K562 (cell line): ENCODE results near the gene GRWD1. TPM values are rescaled to one million over a fixed set of nuclear protein-coding genes. Genes with fewer than 3 reads are reported as not detected.

Source experiments
- CREB1 ChIP-seq, 2 experiments: sonication (generic) in 1 of 2; formaldehyde crosslinking in 1 of 2; IDR thresholded peaks; 2 replicates each; pipeline versions ENCODE4 v1.6.1 to v1.8.0; 2012 to 2022; ENCODE audit warnings: inconsistent platforms in 1 of 2, mild to moderate bottlenecking in 1 of 2, missing genetic modification reagents in 1 of 2, moderate library complexity in 1 of 2
- ETV6 ChIP-seq, 3 experiments: fragments of 150-350 bp in 1 of 3; sonication (generic) in 1 of 3; formaldehyde crosslinking in 1 of 3; IDR thresholded peaks; 2 replicates each; pipeline versions ENCODE4 v1.6.1 to v1.8.0; 2014 to 2022; ENCODE audit warnings: borderline replicate concordance in 2 of 3, low read depth in 2 of 3, antibody characterized with exemption in 1 of 3, low read length in 1 of 3, mild to moderate bottlenecking in 1 of 3, missing genetic modification reagents in 1 of 3
- HDAC3 ChIP-seq: fragments of 450-650 bp; IDR thresholded peaks from 2 replicates; pipeline ENCODE4 v1.6.1; 2018; ENCODE audit warnings: borderline replicate concordance, mild to moderate bottlenecking, moderate library complexity; ENCODE audit not compliant: partially characterized antibody
- HNRNPLL ChIP-seq: fragments of 200-400 bp; formaldehyde crosslinking; IDR thresholded peaks from 2 replicates; pipeline ENCODE4 v1.6.1; 2017; ENCODE audit warnings: low read length, low read depth, mild to moderate bottlenecking; ENCODE audit not compliant: poor library complexity, severe bottlenecking
- MTF1 ChIP-seq: fragments of 250-450 bp; sonication (Bioruptor Pico); IDR thresholded peaks from 2 replicates; pipeline ENCODE4 v1.9.0; 2021; ENCODE audit warnings: moderate library complexity, mild to moderate bottlenecking, inconsistent platforms, borderline replicate concordance
- MYC ChIP-seq, 2 experiments: fragments of 250-450 bp in 1 of 2; sonication (Bioruptor Pico) in 1 of 2; IDR thresholded peaks; 2 replicates each; pipeline versions ENCODE4 v1.5.1 to v1.6.1; 2012 to 2021; ENCODE audit warnings: low read depth in 2 of 2, borderline replicate concordance in 1 of 2, improper control_type of control experiment in 1 of 2, low read length in 1 of 2, mild to moderate bottlenecking in 1 of 2, moderate library complexity in 1 of 2
- NR4A1 ChIP-seq, 2 experiments: fragments of 250-450 bp in 1 of 2; fragments of 450-650 bp in 1 of 2; sonication (Bioruptor Pico) in 1 of 2; IDR thresholded peaks; 2 replicates each; pipeline versions ENCODE4 v1.4.0 to v1.6.1; 2016 to 2020; ENCODE audit warnings: mild to moderate bottlenecking in 2 of 2, missing compliant biosample characterization in 1 of 2, missing genetic modification characterization in 1 of 2, moderate library complexity in 1 of 2
- PML ChIP-seq: IDR thresholded peaks from 2 replicates; pipeline ENCODE4 v1.6.1; 2012; ENCODE audit warnings: low read length, inconsistent platforms
- SMC3 ChIP-seq: conservative IDR thresholded peaks from 2 replicates; pipeline ENCODE4 v1.6.1; 2011; ENCODE audit warnings: low read depth, low read length, improper control_type of control experiment; ENCODE audit not compliant: insufficient read depth
- TARDBP ChIP-seq: fragments of 450-650 bp; IDR thresholded peaks from 2 replicates; pipeline ENCODE4 v1.6.1; 2016
- ZNF24 ChIP-seq: fragments of 450-650 bp; IDR thresholded peaks from 2 replicates; pipeline ENCODE4 v1.6.1; 2016
- ZNF316 ChIP-seq: fragments of 450-650 bp; IDR thresholded peaks from 2 replicates; pipeline ENCODE4 v1.6.1; 2016
- ZNF586 ChIP-seq: fragments of 450-650 bp; formaldehyde crosslinking; conservative IDR thresholded peaks from 2 replicates; pipeline ENCODE4 v1.4.0; 2020; ENCODE audit warnings: mild to moderate bottlenecking, moderate library complexity
- ZNF76 ChIP-seq: fragments of 250-450 bp; sonication (Bioruptor Pico); IDR thresholded peaks from 2 replicates; pipeline ENCODE4 v1.4.0; 2020; ENCODE audit warnings: mild to moderate bottlenecking, moderate library complexity, borderline replicate concordance
- polyA plus RNA-seq, 8 experiments: library from polyadenylated mRNA; depleted of rRNA in 4 of 8; stranded (reverse) in 5 of 8; unstranded in 3 of 8; fragments of >200 nt; fragmentation: Nextera tagmentation in 2 of 8; fragmentation: Illumina TruSeq in 1 of 8; extraction: Ambion mirVana in 2 of 8; extraction: Trizol in 1 of 8; gene quantifications; 2 replicates each; pipeline versions ENCODE4 v1.2.1 to v1.2.3, GENCODE V29; 2011 to 2014; ENCODE audit warnings: inconsistent platforms in 1 of 8, missing spikeins in 1 of 8
- total RNA-seq, 7 experiments: library from RNA; depleted of rRNA in 6 of 7; stranded (reverse); fragments of >200 nt in 6 of 7; fragmentation: Illumina TruSeq in 2 of 7; extraction: Trizol in 2 of 7; gene quantifications; 2 replicates each; pipeline versions ENCODE4 v1.2.1 to v1.2.3, GENCODE V29; 2011 to 2021; ENCODE audit warnings: low replicate concordance in 1 of 7
- TF ChIP-seq, protein P1 (sequence below): fragments of 250-450 bp; sonication (Bioruptor Pico); IDR thresholded peaks from 2 replicates; pipeline ENCODE4 v1.5.0; 2021; ENCODE audit warnings: mild to moderate bottlenecking, moderate library complexity
- TF ChIP-seq, protein P2 (sequence below): fragments of 250-450 bp; sonication (Bioruptor Pico); IDR thresholded peaks from 2 replicates; pipeline ENCODE4 v1.9.0; 2021; ENCODE audit warnings: mild to moderate bottlenecking
- TF ChIP-seq, protein P3 (sequence below): sonication (generic); formaldehyde crosslinking; IDR thresholded peaks from 2 replicates; pipeline ENCODE4 v1.8.1; 2023; ENCODE audit warnings: mild to moderate bottlenecking, missing genetic modification reagents, moderate library complexity
- TF ChIP-seq, protein P4 (sequence below): fragments of 450-650 bp; formaldehyde crosslinking; IDR thresholded peaks from 2 replicates; pipeline ENCODE4 v1.4.0; 2022; ENCODE audit warnings: missing genetic modification characterization
- TF ChIP-seq, protein P5 (sequence below): fragments of 450-650 bp; IDR thresholded peaks from 2 replicates; pipeline ENCODE4 v1.6.1; 2018; ENCODE audit warnings: mild to moderate bottlenecking, low read depth; ENCODE audit not compliant: partially characterized antibody

GRWD1 gene
- total and polyA plus RNA-seq, 9 of the 15 experiments (the other 6 are each of a cell fraction or from before 2014, with no cell fraction given) = 1.5 to 87.2 (median 24.5) TPM

DNA sequence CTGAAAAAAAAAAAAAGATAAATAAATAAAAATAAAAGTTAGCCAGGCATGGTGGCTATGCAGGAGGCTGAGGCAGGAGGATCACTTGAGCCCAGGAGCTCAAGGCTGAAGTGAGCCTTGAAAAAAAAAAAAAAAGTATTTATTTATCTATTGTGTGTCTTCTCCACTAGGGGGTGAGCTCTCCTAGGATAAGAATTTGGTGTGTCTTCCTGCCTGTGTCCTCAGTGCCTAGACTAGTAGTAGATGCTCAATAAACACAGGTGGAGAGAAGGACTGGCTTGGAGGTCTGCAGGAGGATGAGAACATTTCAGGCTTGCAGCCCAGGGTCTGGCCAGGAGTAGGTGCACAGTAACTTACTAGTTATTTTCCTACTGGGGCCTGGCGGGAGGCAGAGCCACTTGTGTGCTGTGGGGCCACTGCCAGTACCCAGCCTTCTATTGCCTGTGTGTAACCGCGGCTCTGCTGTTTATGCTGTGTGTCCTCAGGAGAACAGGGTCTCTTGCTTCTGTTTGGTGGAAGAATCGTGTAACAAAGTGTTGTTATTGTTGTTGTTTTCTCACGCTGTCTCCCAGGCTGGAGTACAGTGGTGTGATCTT lies 60.5 kb downstream of the GRWD1 start (continued):
- TF ChIP-seq, protein P1, sequence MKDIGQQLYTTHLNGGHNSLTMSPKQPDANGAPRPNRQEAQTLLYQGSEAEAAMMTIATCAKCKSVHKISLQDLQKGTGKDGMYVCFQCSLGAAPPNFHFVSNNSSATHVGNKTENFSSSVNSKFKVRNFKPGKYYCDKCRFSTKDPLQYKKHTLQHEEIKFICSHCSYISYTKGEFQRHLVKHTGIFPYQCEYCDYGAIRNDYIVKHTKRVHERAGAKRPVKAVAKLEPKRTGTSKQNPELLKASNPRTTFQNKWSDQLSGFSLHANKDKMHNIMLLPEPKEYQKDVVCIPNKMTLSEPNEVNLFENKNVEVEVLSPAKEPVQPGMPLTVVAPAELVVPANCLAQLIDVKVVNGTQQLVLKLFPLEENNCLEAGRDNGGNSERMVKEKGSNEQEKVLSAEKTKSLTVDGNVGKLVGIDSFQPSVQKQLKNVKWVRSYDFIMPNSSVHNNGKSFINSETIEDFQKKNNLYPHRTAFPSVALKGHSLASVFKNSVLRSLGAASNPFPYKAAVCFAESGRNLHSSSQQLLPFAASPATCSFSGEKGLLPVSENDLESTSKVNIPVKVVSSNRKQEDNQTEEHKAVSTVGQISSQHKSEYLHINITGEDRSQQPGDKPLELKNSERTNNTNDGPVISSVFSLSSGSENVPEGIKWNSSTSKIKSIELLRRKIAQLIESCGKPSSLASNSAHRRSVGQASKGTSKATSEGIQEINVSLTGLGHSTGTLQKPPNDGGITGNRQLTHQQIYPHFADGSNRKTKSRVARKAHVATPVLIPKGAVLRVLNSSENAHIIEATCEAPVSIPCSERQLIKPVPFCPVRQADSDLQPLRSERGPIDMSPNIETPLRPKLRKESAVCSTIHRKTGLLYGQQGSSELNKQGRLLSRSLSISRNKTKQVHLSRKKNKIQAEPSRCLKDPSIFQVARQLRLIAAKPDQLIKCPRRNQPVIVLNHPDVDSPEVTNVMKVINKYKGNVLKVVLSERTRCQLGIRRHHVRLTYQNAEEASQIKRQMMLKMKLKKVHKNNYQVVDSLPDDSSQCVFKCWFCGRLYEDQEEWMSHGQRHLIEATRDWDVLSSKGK (CRISPR knock-in tag) = no peak
- TF ChIP-seq ZNF586 (CRISPR knock-in tag) (no peak), HNRNPLL (no peak), ETV6 (IDR thresholded peaks at IDR 0.05; ENCODE audit: borderline replicate concordance in 1 of 2, low read depth in 2 of 2, low read length in 1 of 2) (no peak), ETV6 (CRISPR knock-in tag; IDR thresholded peaks at IDR 0.05; ENCODE audit: borderline replicate concordance) (no peak), NR4A1 (CRISPR knock-in tag; IDR thresholded peaks at IDR 0.05) (no peak), NR4A1 (tag; IDR thresholded peaks at IDR 0.05) (no peak), SMC3 (peak; percentile 78), TARDBP (no peak), ZNF76 (CRISPR knock-in tag) (no peak), ZNF24 (no peak), HDAC3 (no peak), ZNF316 (no peak), CREB1 (IDR thresholded peaks at IDR 0.05) (no peak), CREB1 (CRISPR knock-in tag; IDR thresholded peaks at IDR 0.05) (no peak), MYC (IDR thresholded peaks at IDR 0.05; ENCODE audit: low read depth, low read length) (no peak), MYC (CRISPR knock-in tag; IDR thresholded peaks at IDR 0.05; ENCODE audit: borderline replicate concordance, low read depth) (no peak), MTF1 (CRISPR knock-in tag) (no peak), PML (no peak)
- TF ChIP-seq, protein P2, sequence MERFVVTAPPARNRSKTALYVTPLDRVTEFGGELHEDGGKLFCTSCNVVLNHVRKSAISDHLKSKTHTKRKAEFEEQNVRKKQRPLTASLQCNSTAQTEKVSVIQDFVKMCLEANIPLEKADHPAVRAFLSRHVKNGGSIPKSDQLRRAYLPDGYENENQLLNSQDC (CRISPR knock-in tag) = no peak
- TF ChIP-seq, protein P3, sequence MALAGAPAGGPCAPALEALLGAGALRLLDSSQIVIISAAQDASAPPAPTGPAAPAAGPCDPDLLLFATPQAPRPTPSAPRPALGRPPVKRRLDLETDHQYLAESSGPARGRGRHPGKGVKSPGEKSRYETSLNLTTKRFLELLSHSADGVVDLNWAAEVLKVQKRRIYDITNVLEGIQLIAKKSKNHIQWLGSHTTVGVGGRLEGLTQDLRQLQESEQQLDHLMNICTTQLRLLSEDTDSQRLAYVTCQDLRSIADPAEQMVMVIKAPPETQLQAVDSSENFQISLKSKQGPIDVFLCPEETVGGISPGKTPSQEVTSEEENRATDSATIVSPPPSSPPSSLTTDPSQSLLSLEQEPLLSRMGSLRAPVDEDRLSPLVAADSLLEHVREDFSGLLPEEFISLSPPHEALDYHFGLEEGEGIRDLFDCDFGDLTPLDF (CRISPR knock-in tag) = 0 out of 2 replicates have a peak, but pooled peaks have one; percentile 32
- TF ChIP-seq, protein P4, sequence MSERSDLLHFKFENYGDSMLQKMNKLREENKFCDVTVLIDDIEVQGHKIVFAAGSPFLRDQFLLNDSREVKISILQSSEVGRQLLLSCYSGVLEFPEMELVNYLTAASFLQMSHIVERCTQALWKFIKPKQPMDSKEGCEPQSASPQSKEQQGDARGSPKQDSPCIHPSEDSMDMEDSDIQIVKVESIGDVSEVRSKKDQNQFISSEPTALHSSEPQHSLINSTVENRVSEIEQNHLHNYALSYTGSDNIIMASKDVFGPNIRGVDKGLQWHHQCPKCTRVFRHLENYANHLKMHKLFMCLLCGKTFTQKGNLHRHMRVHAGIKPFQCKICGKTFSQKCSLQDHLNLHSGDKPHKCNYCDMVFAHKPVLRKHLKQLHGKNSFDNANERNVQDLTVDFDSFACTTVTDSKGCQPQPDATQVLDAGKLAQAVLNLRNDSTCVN = no peak
- TF ChIP-seq, protein P5, sequence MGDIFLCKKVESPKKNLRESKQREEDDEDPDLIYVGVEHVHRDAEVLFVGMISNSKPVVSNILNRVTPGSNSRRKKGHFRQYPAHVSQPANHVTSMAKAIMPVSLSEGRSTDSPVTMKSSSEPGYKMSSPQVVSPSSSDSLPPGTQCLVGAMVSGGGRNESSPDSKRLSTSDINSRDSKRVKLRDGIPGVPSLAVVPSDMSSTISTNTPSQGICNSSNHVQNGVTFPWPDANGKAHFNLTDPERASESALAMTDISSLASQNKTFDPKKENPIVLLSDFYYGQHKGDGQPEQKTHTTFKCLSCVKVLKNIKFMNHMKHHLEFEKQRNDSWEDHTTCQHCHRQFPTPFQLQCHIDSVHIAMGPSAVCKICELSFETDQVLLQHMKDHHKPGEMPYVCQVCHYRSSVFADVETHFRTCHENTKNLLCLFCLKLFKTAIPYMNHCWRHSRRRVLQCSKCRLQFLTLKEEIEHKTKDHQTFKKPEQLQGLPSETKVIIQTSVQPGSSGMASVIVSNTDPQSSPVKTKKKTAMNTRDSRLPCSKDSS = no peak
